HG03442 (cell line): Measurements from ENCODE around the gene THAP3.

Experiments
- ATAC-seq: cut with Tn5 transposase; IDR thresholded peaks from one replicate; pipeline ENCODE4 v1.9.1; 2021; ENCODE audit warnings: mild to moderate bottlenecking, moderate library complexity; ENCODE audit not compliant: unreplicated experiment

The THAP3 gene, protein sequence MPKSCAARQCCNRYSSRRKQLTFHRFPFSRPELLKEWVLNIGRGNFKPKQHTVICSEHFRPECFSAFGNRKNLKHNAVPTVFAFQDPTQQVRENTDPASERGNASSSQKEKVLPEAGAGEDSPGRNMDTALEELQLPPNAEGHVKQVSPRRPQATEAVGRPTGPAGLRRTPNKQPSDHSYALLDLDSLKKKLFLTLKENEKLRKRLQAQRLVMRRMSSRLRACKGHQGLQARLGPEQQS

GRCh38 chr1:6624710-6625583 is at the start of gene THAP3:
THAP3 (plus strand) TSS chr1:6624868; CDS start chr1:6625219, 351 bp downstream.
- peak; percentile 71 for ATAC-seq

- no peak for ATAC-seq
Measured at GRCh38 chr1:6577831-6578525, 46.7 kb upstream of the THAP3 start.

DNA sequence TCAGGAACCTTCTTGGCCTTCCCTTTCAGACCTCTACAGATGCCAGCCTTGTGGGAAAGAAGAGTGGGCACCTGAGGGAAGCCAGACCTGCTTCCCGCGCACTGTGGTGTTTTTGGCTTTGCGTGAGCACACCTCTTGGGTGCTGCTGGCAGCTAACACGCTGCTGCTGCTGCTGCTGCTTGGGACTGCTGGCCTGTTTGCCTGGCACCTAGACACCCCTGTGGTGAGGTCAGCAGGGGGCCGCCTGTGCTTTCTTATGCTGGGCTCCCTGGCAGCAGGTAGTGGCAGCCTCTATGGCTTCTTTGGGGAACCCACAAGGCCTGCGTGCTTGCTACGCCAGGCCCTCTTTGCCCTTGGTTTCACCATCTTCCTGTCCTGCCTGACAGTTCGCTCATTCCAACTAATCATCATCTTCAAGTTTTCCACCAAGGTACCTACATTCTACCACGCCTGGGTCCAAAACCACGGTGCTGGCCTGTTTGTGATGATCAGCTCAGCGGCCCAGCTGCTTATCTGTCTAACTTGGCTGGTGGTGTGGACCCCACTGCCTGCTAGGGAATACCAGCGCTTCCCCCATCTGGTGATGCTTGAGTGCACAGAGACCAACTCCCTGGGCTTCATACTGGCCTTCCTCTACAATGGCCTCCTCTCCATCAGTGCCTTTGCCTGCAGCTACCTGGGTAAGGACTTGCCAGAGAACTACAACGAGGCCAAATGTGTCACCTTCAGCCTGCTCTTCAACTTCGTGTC is 45.9 kb upstream of the THAP3 start:
- ATAC-seq, result no peak

DNA sequence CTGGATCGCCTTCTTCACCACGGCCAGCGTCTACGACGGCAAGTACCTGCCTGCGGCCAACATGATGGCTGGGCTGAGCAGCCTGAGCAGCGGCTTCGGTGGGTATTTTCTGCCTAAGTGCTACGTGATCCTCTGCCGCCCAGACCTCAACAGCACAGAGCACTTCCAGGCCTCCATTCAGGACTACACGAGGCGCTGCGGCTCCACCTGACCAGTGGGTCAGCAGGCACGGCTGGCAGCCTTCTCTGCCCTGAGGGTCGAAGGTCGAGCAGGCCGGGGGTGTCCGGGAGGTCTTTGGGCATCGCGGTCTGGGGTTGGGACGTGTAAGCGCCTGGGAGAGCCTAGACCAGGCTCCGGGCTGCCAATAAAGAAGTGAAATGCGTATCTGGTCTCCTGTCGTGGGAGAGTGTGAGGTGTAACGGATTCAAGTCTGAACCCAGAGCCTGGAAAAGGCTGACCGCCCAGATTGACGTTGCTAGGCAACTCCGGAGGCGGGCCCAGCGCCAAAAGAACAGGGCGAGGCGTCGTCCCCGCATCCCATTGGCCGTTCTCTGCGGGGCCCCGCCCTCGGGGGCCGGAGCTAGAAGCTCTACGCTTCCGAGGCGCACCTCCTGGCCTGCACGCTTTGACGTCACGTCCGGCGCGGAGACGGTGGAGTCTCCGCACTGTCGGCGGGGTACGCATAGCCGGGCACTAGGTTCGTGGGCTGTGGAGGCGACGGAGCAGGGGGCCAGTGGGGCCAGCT is 45.1 kb upstream of the THAP3 start, which contains the start of gene ZBTB48:
Gene ZBTB48 (plus strand): TSS at position 621 of the 745 bp plus-strand sequence. CDS start 616 bp downstream, outside the sequence.
- ATAC-seq, result peak; percentile 97

GRCh38 chr1:6580119-6580592 is 44.5 kb upstream of the THAP3 start:
- no peak for ATAC-seq

- ATAC-seq, result no peak
Measured at GRCh38 chr1:6580593-6581409, 43.9 kb upstream of the THAP3 start.

- ATAC-seq, result no peak
Measured at GRCh38 chr1:6581561-6582305, 42.9 kb upstream of the THAP3 start.

GRCh38 chr1:6582370-6582769 is 42.3 kb upstream of the THAP3 start:
- no peak for ATAC-seq

DNA sequence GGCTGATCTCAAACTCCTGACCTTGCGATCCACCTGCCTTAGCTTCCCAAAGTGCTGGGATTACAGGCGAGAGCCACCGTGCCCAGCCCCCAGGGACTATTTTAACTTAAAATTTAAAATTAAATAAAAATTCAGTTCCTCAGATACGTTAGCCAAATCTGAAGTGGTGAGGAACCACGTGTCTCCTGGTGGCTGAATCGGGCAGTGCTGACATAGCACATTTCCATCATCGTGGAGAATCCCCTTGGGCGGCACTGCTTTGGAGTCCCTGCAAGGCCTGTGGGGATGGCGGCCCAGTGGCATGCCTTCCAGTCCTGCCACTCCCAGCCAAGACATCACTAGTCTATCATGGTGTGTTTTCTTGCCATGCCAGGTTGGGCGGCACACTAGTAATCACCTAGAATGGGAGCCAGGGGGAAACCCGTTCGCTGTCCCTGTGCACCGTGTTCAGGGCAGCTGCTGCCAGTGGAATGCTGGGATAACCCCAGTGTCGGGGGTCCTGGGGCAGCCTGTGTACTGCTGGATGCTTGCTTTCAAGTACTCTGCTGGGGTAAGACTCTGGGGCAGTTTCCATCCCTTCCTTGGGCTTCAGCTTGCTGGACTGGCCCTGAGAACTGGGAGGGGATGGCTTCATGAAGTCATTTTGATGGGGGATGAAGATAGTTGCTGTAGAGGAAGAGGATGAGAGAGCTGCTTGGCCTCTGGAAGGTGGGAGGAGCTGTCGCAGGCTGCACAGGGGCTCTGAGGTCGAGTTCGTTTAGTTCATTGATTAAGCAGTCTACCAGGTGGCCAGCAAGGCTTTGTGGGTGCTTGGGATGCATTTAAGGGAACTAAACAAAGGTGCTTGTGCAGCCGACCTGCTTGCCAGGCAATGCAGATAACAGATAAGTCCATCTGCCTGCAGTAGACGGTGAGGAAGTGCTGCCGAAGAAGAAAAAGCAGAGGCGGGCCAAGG is 40.3 kb upstream of the THAP3 start:
- no peak for ATAC-seq

GRCh38 chr1:6585081-6585722 is 39.5 kb upstream of the THAP3 start:
- ATAC-seq, result no peak

- ATAC-seq, result no peak
Measured at GRCh38 chr1:6585841-6586240, 38.8 kb upstream of the THAP3 start.

- no peak for ATAC-seq
Measured at GRCh38 chr1:6586404-6586816, 38.3 kb upstream of the THAP3 start.

- ATAC-seq, result no peak
Measured at GRCh38 chr1:6587261-6588005, 37.2 kb upstream of the THAP3 start.

GRCh38 chr1:6588128-6588892 is 36.4 kb upstream of the THAP3 start:
- no peak for ATAC-seq

DNA sequence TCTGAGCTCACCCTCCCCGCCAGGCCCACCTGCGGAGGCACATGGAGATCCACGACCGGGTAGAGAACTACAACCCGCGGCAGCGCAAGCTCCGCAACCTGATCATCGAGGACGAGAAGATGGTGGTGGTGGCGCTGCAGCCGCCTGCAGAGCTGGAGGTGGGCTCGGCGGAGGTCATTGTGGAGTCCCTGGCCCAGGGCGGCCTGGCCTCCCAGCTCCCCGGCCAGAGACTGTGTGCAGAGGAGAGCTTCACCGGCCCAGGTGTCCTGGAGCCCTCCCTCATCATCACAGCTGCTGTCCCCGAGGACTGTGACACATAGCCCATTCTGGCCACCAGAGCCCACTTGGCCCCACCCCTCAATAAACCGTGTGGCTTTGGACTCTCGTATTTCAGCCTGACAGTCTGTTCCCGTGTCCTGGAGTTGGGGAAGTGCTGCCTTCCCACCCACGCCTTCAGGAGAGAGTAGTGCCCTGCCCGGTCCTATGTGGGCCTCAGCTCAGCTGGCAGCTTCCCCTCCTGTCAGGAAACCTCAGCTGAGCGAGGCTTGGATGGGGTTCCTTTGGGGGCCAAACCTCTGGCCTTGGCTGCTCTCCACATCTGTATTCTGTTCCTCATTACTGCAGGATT is 35.7 kb upstream of the THAP3 start:
- no peak for ATAC-seq
